Right lobe of liver (tissue), 6 donors: Measurements from ENCODE around the gene TGFA. TPM values are rescaled to one million over a fixed set of nuclear protein-coding genes. Genes with fewer than 3 reads are reported as not detected.

ENCODE experiments used
- ATAC-seq, 4 donors: fragments of 200-7000 bp; cut with Tn5 transposase; one replicate each; pipeline ENCODE4 v1.9.1; 2020; ENCODE audit warnings: mild to moderate bottlenecking in 4 of 4, moderate library complexity in 4 of 4
- DNase-seq, 3 donors: peaks; one replicate each; pipeline ENCODE4 v3.0.0-alpha.2; 2020
- H3K27ac ChIP-seq, 3 donors: fragments of 200-600 bp; one replicate each; pipeline ENCODE4 v1.8.0; 2022
- H3K27me3 ChIP-seq, 2 donors: fragments of 200-600 bp; one replicate each; pipeline ENCODE4 v1.8.0; 2022
- H3K36me3 ChIP-seq, 4 donors: fragments of 200-600 bp; sonication (generic) in 1 of 4; one replicate each; pipeline versions ENCODE4 v1.5.1 to v1.8.0; 2017 to 2022; ENCODE audit warnings: control low read depth in 1 of 4
- H3K4me1 ChIP-seq, 4 donors: fragments of 200-600 bp; sonication (generic) in 1 of 4; one replicate each; pipeline versions ENCODE4 v1.5.1 to v1.8.0; 2017 to 2022; ENCODE audit warnings: control low read depth in 1 of 4
- H3K4me3 ChIP-seq, 3 donors: fragments of 200-600 bp; one replicate each; pipeline ENCODE4 v1.8.0; 2022
- H3K9me3 ChIP-seq, 4 donors: fragments of 200-600 bp; sonication (generic) in 1 of 4; one replicate each; pipeline versions ENCODE4 v1.5.1 to v1.8.0; 2017 to 2022; ENCODE audit warnings: control low read depth in 1 of 4
- POLR2A ChIP-seq: fragments of 450-650 bp; IDR thresholded peaks from one replicate; pipeline ENCODE4 v1.6.1; 2017; ENCODE audit warnings: antibody characterized with exemption, mild to moderate bottlenecking
- WGBS: methylation state at CpG from one replicate; pipeline ENCODE4 v1.1.6; 2018; ENCODE audit warnings: low coverage, low lambda C conversion rate; ENCODE audit not compliant: insufficient coverage; ENCODE audit errors: missing lambda C conversion rate; 5-methylcytosine and 5-hydroxymethylcytosine counted together
- intact Hi-C, 2 donors: fragments of 100-400 bp; cut with DNase I; formaldehyde crosslinking; loops; one replicate each; pipeline versions ENCODE4 v1.11.2 to v1.14.1; 2022
- total RNA-seq, 6 experiments: library from RNA; depleted of rRNA in 2 of 6; stranded (reverse); fragments of >200 nt in 2 of 6; fragmentation: NEBNext Ultra II Directional in 3 of 6; extraction: Animal tissue kit (Norgen Biotek cat#: 25700) in 3 of 6; gene quantifications; one replicate each; pipeline versions ENCODE4 v1.1.0 to v1.2.4, GENCODE V29; 2016 to 2023
- TF ChIP-seq, protein P1 (sequence below), 4 donors: fragments of 200-600 bp in 3 of 4; fragments of 450-650 bp in 1 of 4; IDR thresholded peaks; one replicate each; pipeline versions ENCODE4 v1.5.1 to v1.8.0; 2016 to 2022; ENCODE audit warnings: antibody characterized with exemption in 4 of 4, mild to moderate bottlenecking in 2 of 4
- donor health status: DM: no; HTN: yes; CAD: no.
- donor health status: DM: no; HTN: no; CAD: no.
- donor health status: DM: no; HTN: no; CAD: no.
- donor health status: DM: no; HTN: yes; CAD: no.
- donor health status: DM: no; HTN: yes; CAD: no.

Gene TGFA
- total RNA-seq, 6 experiments from 2014 or later: 2.1 to 5.1 (median 4.4) TPM

DNA sequence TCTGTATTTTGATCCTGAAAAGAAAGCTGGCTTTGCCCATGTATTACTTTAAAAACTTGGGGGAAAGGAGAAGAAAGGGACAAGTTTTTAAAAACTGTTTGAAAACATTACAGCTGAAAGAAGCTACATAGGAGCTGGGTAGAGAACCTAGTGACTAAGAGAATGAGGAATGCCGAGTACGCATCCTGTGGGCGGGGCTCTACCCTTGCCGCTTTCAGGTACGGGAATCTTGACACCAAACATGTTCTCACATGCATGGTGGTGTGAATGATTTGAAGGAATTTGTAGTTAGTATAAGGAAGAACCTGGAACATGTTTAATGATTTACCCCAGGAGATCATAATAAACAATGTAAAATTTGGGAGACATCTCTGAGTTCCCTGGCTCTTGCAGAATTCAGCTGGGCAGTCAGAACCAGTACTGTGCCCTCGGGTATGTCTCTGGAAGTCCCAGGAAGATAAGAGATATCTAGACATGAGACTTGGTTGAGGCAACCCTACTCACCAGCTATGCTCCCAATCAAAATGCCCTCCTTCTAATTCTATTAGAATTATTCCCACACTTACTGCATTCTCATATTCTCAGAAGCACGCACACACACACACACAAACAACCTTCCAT, 16.5 kb upstream of the TGFA start:
- H3K4me3 ChIP-seq: no peak overlapping the region
- DNase-seq: no peak
- no peaks in the 10 kb centered on the region for H3K4me1 ChIP-seq
- 54% methylated on average over 7 of the region's 7 CpGs for WGBS
- no peaks in the 10 kb centered on the region for H3K36me3 ChIP-seq
- H3K9me3 ChIP-seq: no peaks in the 10 kb centered on the region
- no peaks in the 10 kb centered on the region for H3K27me3 ChIP-seq
- TF ChIP-seq, protein P1, sequence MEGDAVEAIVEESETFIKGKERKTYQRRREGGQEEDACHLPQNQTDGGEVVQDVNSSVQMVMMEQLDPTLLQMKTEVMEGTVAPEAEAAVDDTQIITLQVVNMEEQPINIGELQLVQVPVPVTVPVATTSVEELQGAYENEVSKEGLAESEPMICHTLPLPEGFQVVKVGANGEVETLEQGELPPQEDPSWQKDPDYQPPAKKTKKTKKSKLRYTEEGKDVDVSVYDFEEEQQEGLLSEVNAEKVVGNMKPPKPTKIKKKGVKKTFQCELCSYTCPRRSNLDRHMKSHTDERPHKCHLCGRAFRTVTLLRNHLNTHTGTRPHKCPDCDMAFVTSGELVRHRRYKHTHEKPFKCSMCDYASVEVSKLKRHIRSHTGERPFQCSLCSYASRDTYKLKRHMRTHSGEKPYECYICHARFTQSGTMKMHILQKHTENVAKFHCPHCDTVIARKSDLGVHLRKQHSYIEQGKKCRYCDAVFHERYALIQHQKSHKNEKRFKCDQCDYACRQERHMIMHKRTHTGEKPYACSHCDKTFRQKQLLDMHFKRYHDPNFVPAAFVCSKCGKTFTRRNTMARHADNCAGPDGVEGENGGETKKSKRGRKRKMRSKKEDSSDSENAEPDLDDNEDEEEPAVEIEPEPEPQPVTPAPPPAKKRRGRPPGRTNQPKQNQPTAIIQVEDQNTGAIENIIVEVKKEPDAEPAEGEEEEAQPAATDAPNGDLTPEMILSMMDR (IDR thresholded peaks at IDR 0.05): no peak
- TF ChIP-seq POLR2A: no peak
- no peak for ATAC-seq
- intact Hi-C loops: no loop called here
- no peak overlapping the region for H3K27ac ChIP-seq

GRCh38 chr2:70569559-70569958, 15.9 kb upstream of the TGFA start:
- ATAC-seq (no peak), DNase-seq (no peak)
- H3K27me3 ChIP-seq: no peaks in the 10 kb centered on the region
- no peaks in the 10 kb centered on the region for H3K4me1 ChIP-seq
- no peaks in the 10 kb centered on the region for H3K36me3 ChIP-seq
- H3K4me3 ChIP-seq: no peak overlapping the region
- H3K27ac ChIP-seq: no peak overlapping the region
- intact Hi-C loops: no loop called here
- TF ChIP-seq POLR2A: no peak
- TF ChIP-seq, protein P1 (IDR thresholded peaks at IDR 0.05): no peak
- WGBS: 82% methylated on average over 3 of the region's 6 CpGs
- no peaks in the 10 kb centered on the region for H3K9me3 ChIP-seq

DNA sequence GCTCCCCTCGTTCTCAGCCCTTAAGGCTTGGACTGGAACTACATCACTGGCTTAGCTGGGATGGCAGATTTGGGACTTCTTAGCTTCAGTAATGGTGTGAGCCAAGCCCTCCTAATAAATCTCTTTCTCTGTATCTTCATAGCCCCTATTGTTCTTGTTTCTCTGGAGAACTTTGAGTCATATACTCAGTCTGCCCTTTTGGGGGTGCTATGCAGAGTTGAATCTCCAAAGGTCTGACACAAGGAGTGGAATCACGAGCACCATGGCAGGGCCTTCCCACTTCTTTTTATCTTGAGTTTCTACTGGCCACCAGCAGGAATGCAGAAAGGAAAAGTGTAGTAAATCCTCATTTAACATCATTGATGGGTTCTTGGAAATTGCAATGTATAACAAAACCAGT, 13.3 kb upstream of the TGFA start:
- H3K9me3 ChIP-seq: no peaks in the 10 kb centered on the region
- no peaks in the 10 kb centered on the region for H3K27me3 ChIP-seq
- DNase-seq: no peak
- no peaks in the 10 kb centered on the region for H3K4me1 ChIP-seq
- TF ChIP-seq, protein P1 (IDR thresholded peaks at IDR 0.05): no peak
- TF ChIP-seq POLR2A: no peak
- no peak overlapping the region for H3K27ac ChIP-seq
- WGBS: 39% methylated on average over 2 of the region's 2 CpGs
- no peak for ATAC-seq
- H3K4me3 ChIP-seq: no peak overlapping the region
- H3K36me3 ChIP-seq: no peaks in the 10 kb centered on the region
- intact Hi-C loops: no loop called here

- no peaks in the 10 kb centered on the region for H3K36me3 ChIP-seq
- TF ChIP-seq, protein P1 (IDR thresholded peaks at IDR 0.05): no peak
- TF ChIP-seq POLR2A: no peak
- WGBS: 83% methylated on average over 2 of the region's 3 CpGs
- H3K4me3 ChIP-seq: no peak overlapping the region
- ATAC-seq: no peak
- H3K27ac ChIP-seq: no peak overlapping the region
- no peaks in the 10 kb centered on the region for H3K9me3 ChIP-seq
- no peak for DNase-seq
- H3K27me3 ChIP-seq: no peaks in the 10 kb centered on the region
- H3K4me1 ChIP-seq: no peaks in the 10 kb centered on the region
- intact Hi-C loops: no loop called here
These were observed 12.8 kb upstream of the TGFA start for GRCh38 chr2:70566464-70566863.
